Measurements from ENCODE around the gene BLMH. TPM values are rescaled to one million over a fixed set of nuclear protein-coding genes. Genes with fewer than 3 reads are reported as not detected.

Gene BLMH
- total and polyA plus RNA-seq, 7 experiments from 2014 or later, result 17.7 to 57.5 (median 30.9) TPM

DNA sequence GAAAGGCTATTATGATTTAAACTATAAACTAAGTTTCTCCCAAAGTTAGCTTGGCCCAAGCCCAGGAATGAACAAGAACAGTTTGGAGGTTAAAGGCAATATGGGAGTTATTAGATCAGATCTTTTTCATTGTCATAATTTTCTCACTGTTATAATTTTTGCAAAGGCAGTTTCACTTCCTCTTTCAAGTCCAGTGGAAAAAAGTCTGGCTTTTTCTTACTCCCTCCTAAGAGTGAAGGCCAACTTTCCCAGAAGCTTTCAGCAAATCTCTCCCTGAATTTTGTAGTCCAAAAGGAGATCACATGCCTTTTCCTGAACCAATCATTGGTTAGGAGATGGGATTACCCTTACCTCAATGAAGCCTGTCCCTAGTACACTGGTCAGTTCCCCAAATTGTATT lies 9.1 kb upstream of the BLMH start:
- ChIA-PET POLR2A (interaction anchor here (1.0 to 1.3 kb wide), 2 partner anchors 23 to 30 kb away, joined by 3 read pairs; no protein-coding TSS in a partner anchor), CTCF (interaction anchor here (0.7 to 1.4 kb wide), 4 partner anchors 32 to 40 kb away, joined by 3 to 8 read pairs (median 4); no protein-coding TSS in a partner anchor)
- H3K27me3 ChIP-seq (ENCODE audit: control insufficient read depth in 2 of 2, insufficient read depth in 2 of 2, low read length in 2 of 2), result no peaks in the 10 kb centered on the region
- Mint-ChIP-seq H3K9me3 (peaks cover 0 to 2% (median 0%) of the 10 kb centered on the region in 11 donors), H3K4me3 (no peak overlapping the region), H3K27ac (no peak overlapping the region), H3K36me3 (no peaks in the 10 kb centered on the region), H3K27me3 (peaks cover 0 to 10% (median 0%) of the 10 kb centered on the region in 5 donors), H3K4me1 (no peaks in the 10 kb centered on the region)
- H3K4me3 ChIP-seq (ENCODE audit: low read length), result no peak overlapping the region
- no peak overlapping the region for H3K27ac ChIP-seq (ENCODE audit: low read depth, low read length)
- intact Hi-C loops (cut with micrococcal nuclease), result no loop called here
- no peaks in the 10 kb centered on the region for H3K9me3 ChIP-seq (ENCODE audit: control insufficient read depth in 2 of 3, low read length in 3 of 3)
- DNase-seq (no peak), ATAC-seq (no peak)
- no peaks in the 10 kb centered on the region for H3K4me1 ChIP-seq (ENCODE audit: control insufficient read depth in 2 of 2, insufficient read depth in 2 of 2, low read length in 2 of 2)
- H3K36me3 ChIP-seq (ENCODE audit: control insufficient read depth in 2 of 3, insufficient read depth in 3 of 3, low read length in 3 of 3), result no peaks in the 10 kb centered on the region

DNA sequence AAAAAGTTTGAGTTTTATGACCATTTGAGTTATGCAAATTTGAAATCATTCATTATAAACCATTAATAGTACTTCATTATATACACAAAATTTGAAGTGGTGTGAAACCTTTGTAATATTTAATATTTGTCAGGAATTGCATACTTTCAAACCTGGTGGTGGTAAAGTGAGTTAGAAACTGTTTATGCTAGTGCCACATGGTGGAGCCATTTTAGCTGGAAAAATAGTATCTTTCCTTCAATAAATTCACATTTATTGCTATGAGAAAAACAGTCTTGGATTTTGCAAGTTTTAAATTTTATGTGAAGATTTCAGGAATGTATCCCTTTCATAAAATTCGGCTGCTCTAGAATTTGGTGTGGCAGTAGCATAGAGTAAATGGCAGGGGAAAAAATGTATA lies 7.3 kb upstream of the BLMH start:
- ATAC-seq (no peak), DNase-seq (peak in 1 of 9 donors; percentile 2)
- Histone ChIP-seq H3K36me3 (ENCODE audit: control insufficient read depth in 2 of 3, insufficient read depth in 3 of 3, low read length in 3 of 3) (no peaks in the 10 kb centered on the region), H3K9me3 (ENCODE audit: control insufficient read depth in 2 of 3, low read length in 3 of 3) (no peaks in the 10 kb centered on the region), H3K27me3 (ENCODE audit: control insufficient read depth in 2 of 2, insufficient read depth in 2 of 2, low read length in 2 of 2) (no peaks in the 10 kb centered on the region), H3K4me1 (ENCODE audit: control insufficient read depth in 2 of 2, insufficient read depth in 2 of 2, low read length in 2 of 2) (no peaks in the 10 kb centered on the region), H3K27ac (ENCODE audit: low read depth, low read length) (no peak overlapping the region), H3K4me3 (ENCODE audit: low read length) (no peak overlapping the region)
- H3K4me1 Mint-ChIP-seq, result no peaks in the 10 kb centered on the region
- H3K4me3 Mint-ChIP-seq, result no peak overlapping the region
- H3K27me3 Mint-ChIP-seq, result peaks cover 0 to 4% (median 0%) of the 10 kb centered on the region in 5 donors
- peaks cover 0 to 2% (median 0%) of the 10 kb centered on the region in 11 donors for H3K9me3 Mint-ChIP-seq
- CTCF ChIA-PET, result no interaction called here
- intact Hi-C loops (cut with micrococcal nuclease), result loop anchor here in 1 of 2 donors (1.0 to 10.0 kb wide), 3 partner anchors 33 to 176 kb away; partner anchors contain the start of gene GOSR1
- no peak overlapping the region for H3K27ac Mint-ChIP-seq
- no peaks in the 10 kb centered on the region for H3K36me3 Mint-ChIP-seq
- POLR2A ChIA-PET, result interaction anchor here (0.5 to 1.4 kb wide), 3 partner anchors 21 to 515 kb away, joined by 3 to 4 read pairs (median 3); no protein-coding TSS in a partner anchor

DNA sequence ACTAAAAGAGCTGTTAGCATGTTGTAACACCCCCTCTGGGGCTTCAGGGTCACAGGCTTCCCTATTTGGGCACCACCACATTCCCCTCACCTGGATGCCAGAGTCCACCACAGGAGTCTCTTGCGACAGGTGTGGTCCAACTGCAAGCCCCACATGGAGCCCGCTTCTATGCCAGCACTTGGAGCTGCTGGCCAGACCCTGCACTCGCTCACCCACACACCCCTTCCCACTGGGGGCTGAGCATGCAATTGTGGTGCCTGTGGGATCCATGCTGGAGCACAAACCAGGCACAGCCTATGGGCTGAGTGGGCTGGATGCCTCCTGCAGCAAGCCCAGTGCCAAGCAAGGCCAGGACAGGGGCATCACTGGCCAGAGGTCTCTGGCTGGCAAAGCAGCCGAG lies 6.0 kb upstream of the BLMH start:
- DNase-seq, result no peak
- H3K4me1 ChIP-seq (ENCODE audit: control insufficient read depth in 2 of 2, insufficient read depth in 2 of 2, low read length in 2 of 2), result no peaks in the 10 kb centered on the region
- CTCF ChIA-PET, result interaction anchor here (1.4 to 2.1 kb wide), 3 partner anchors 26 to 39 kb away, joined by 5 to 10 read pairs (median 7); no protein-coding TSS in a partner anchor
- POLR2A ChIA-PET, result interaction anchor here (0.9 kb wide), 1 partner anchor 33 kb away, joined by 3 read pairs; no protein-coding TSS in a partner anchor
- H3K4me3 Mint-ChIP-seq, result no peak overlapping the region
- intact Hi-C loops (cut with micrococcal nuclease), result loop anchor here in 1 of 2 donors (10.0 kb wide), 1 partner anchor 177 kb away; the partner anchor contains the start of gene GOSR1
- no peaks in the 10 kb centered on the region for H3K9me3 ChIP-seq (ENCODE audit: control insufficient read depth in 2 of 3, low read length in 3 of 3)
- H3K27ac Mint-ChIP-seq, result no peak overlapping the region
- H3K9me3 Mint-ChIP-seq, result peaks cover 0 to 2% (median 0%) of the 10 kb centered on the region in 11 donors
- H3K27ac ChIP-seq (ENCODE audit: low read depth, low read length), result no peak overlapping the region
- peaks cover 0 to 4% (median 0%) of the 10 kb centered on the region in 5 donors for H3K27me3 Mint-ChIP-seq
- H3K36me3 Mint-ChIP-seq, result no peaks in the 10 kb centered on the region
- no peak overlapping the region for H3K4me3 ChIP-seq (ENCODE audit: low read length)
- H3K27me3 ChIP-seq (ENCODE audit: control insufficient read depth in 2 of 2, insufficient read depth in 2 of 2, low read length in 2 of 2), result no peaks in the 10 kb centered on the region
- no peaks in the 10 kb centered on the region for H3K4me1 Mint-ChIP-seq
- no peaks in the 10 kb centered on the region for H3K36me3 ChIP-seq (ENCODE audit: control insufficient read depth in 2 of 3, insufficient read depth in 3 of 3, low read length in 3 of 3)
- no peak for ATAC-seq

DNA sequence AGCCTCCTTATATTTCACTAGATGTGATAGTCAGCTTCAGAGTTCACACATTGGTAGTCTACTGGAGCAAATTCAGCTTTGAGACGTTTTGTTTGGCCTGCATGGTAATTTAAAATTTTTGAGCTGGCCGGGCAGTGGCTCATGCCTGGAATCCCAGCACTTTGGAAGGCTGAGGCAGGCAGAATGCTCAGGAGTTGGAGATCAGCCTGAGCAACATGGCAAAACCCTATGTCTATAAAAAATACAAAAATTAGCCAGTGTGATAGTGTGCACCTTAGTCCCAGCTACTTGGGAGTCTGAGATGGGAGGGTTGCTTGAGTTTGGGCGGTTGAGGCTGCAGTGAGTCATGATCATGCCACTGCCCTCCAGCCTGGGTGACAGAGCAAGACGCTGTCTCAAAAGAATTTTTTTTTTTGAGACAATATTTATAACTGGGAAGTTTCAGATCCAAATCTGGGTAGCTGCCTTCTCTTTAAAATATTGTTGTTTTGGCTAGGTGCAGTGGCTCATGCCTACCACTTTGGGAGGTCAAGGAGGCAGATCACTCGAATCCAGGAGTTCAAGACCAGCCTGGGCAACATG lies 4.8 kb upstream of the BLMH start:
- POLR2A ChIA-PET, result interaction anchor here (0.6 to 0.7 kb wide), 2 partner anchors 23 to 38 kb away, joined by 3 to 7 read pairs; no protein-coding TSS in a partner anchor
- H3K27me3 Mint-ChIP-seq, result peaks cover 0 to 4% (median 0%) of the 10 kb centered on the region in 5 donors
- CTCF ChIA-PET, result interaction anchor here (0.7 to 2.1 kb wide), 4 partner anchors 27 to 40 kb away, joined by 3 to 10 read pairs (median 4); no protein-coding TSS in a partner anchor

DNA sequence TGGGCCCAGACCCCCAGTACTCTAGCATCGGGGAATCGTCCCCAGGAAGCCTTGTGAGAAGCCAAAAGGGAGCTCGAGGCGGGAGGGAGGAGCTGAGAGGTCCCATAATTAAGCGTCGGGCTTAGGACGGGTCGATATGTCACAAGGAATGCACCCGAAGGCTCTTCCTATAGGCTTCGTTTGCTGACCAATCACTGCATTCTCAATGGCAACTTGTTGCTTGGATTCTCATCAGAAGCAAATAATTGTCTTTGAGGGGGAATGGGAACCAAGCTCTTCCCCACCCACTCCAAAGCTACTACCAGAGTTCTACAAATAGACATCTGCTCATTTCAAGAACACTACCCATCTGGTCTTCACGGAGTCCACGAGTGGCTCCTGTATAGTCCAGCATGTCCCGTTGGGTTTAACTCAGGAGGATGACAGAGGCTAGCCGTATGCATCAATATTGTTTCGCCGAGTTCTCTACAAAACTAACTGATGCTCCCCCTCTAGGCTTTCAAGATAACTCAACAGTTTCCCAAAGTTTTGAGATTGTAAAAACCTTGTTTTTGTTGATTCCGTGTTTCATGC lies 628 bp upstream of the BLMH start:
- ChIA-PET CTCF (interaction anchor here (1.3 to 3.1 kb wide), 6 partner anchors 31 to 44 kb away, joined by 3 to 19 read pairs (median 6); partner anchors contain the start of gene TMIGD1), POLR2A (interaction anchor here (0.6 to 3.5 kb wide), 9 partner anchors 10 to 175 kb away, joined by 3 to 29 read pairs (median 9); partner anchors contain the start of gene TMIGD1)
- Mint-ChIP-seq H3K27ac (peak overlapping the region in 6 of 9 donors; percentile 7 to 72 (median 48)), H3K9me3 (peaks cover 0 to 2% (median 0%) of the 10 kb centered on the region in 11 donors), H3K27me3 (peaks cover 0 to 3% (median 0%) of the 10 kb centered on the region in 5 donors), H3K4me3 (peak overlapping the region in 3 of 10 donors; percentile 50 to 81 (median 76)), H3K36me3 (peaks cover 0 to 5% (median 3%) of the 10 kb centered on the region in 5 donors), H3K4me1 (peaks cover 5 to 20% (median 18%) of the 10 kb centered on the region in 7 donors)
- H3K27ac ChIP-seq (ENCODE audit: low read depth, low read length), result peak overlapping the region; percentile 63
- H3K36me3 ChIP-seq (ENCODE audit: control insufficient read depth in 2 of 3, insufficient read depth in 3 of 3, low read length in 3 of 3), result peaks cover 0 to 11% (median 0%) of the 10 kb centered on the region in 3 experiments
- DNase-seq, result no peak
- peaks cover 9% of the 10 kb centered on the region in 2 donors for H3K4me1 ChIP-seq (ENCODE audit: control insufficient read depth in 2 of 2, insufficient read depth in 2 of 2, low read length in 2 of 2)
- ATAC-seq, result no peak
- intact Hi-C loops (cut with micrococcal nuclease), result loop anchor here (2.0 to 10.0 kb wide), 4 partner anchors 40 to 182 kb away; partner anchors contain the start of genes CPD (in 1 of the 2), GOSR1 (in 1 of the 2) and NSRP1 (in 1 of the 2)
- H3K9me3 ChIP-seq (ENCODE audit: control insufficient read depth in 2 of 3, low read length in 3 of 3), result no peaks in the 10 kb centered on the region
- peak overlapping the region; percentile 65 for H3K4me3 ChIP-seq (ENCODE audit: low read length)
- H3K27me3 ChIP-seq (ENCODE audit: control insufficient read depth in 2 of 2, insufficient read depth in 2 of 2, low read length in 2 of 2), result no peaks in the 10 kb centered on the region

More for the DNA sequence above, 4.8 kb upstream of the BLMH start:
- intact Hi-C loops (cut with micrococcal nuclease), result loop anchor here in 1 of 2 donors (10.0 kb wide), 1 partner anchor 178 kb away; the partner anchor contains the start of gene GOSR1
- Histone ChIP-seq H3K27ac (ENCODE audit: low read depth, low read length) (no peak overlapping the region), H3K36me3 (ENCODE audit: control insufficient read depth in 2 of 3, insufficient read depth in 3 of 3, low read length in 3 of 3) (peaks cover 0 to 2% (median 0%) of the 10 kb centered on the region in 3 experiments), H3K27me3 (ENCODE audit: control insufficient read depth in 2 of 2, insufficient read depth in 2 of 2, low read length in 2 of 2) (no peaks in the 10 kb centered on the region), H3K4me3 (ENCODE audit: low read length) (no peak overlapping the region), H3K4me1 (ENCODE audit: control insufficient read depth in 2 of 2, insufficient read depth in 2 of 2, low read length in 2 of 2) (no peaks in the 10 kb centered on the region), H3K9me3 (ENCODE audit: control insufficient read depth in 2 of 3, low read length in 3 of 3) (no peaks in the 10 kb centered on the region)
- no peak for DNase-seq
- peaks cover 0 to 2% (median 0%) of the 10 kb centered on the region in 11 donors for H3K9me3 Mint-ChIP-seq
- H3K27ac Mint-ChIP-seq, result no peak overlapping the region
- H3K36me3 Mint-ChIP-seq, result no peaks in the 10 kb centered on the region
- H3K4me3 Mint-ChIP-seq, result no peak overlapping the region
- ATAC-seq, result no peak
- H3K4me1 Mint-ChIP-seq, result no peaks in the 10 kb centered on the region
